Measurements from ENCODE around the gene CDCP1. TPM values are rescaled to one million over a fixed set of nuclear protein-coding genes. Genes with fewer than 3 reads are reported as not detected.

CDCP1 gene
- total RNA-seq, 6 experiments from 2014 or later: 0.78 to 2.1 (median 1.7) TPM

- Mint-ChIP-seq H3K9me3 (no peaks in the 10 kb centered on the region; the same call in 1 of the 2 replicates), H3K27me3 (ENCODE audit: insufficient read depth) (no peaks in the 10 kb centered on the region; the same call in 1 of the 2 replicates), H3K27ac (no peak overlapping the region), H3K4me3 (no peak overlapping the region), H3K4me1 (ENCODE audit: low read depth) (peaks cover 86% of the 10 kb centered on the region), H3K36me3 (ENCODE audit: low read depth) (peaks cover 8% of the 10 kb centered on the region)
- no peak for TF ChIP-seq CTCF (IDR thresholded peaks at IDR 0.05)
- DNase-seq: no peak
Observed at GRCh38 chr3:45128950-45129349, 17.2 kb downstream of the CDCP1 start.

GRCh38 chr3:45127130-45127822 lies 18.9 kb downstream of the CDCP1 start:
- no peak overlapping the region for H3K27ac Mint-ChIP-seq
- H3K36me3 Mint-ChIP-seq (ENCODE audit: low read depth): 0 out of 2 replicates have a peak, but pooled peaks cover 4% of the 10 kb centered on the region
- no peaks in the 10 kb centered on the region; the same call in 1 of the 2 replicates for H3K27me3 Mint-ChIP-seq (ENCODE audit: insufficient read depth)
- no peaks in the 10 kb centered on the region for H3K9me3 Mint-ChIP-seq
- TF ChIP-seq CTCF (IDR thresholded peaks at IDR 0.05): no peak
- no peak for DNase-seq
- no peak overlapping the region for H3K4me3 Mint-ChIP-seq
- peaks cover 86% of the 10 kb centered on the region for H3K4me1 Mint-ChIP-seq (ENCODE audit: low read depth)

GRCh38 chr3:45126730-45127129 lies 19.4 kb downstream of the CDCP1 start:
- no peak overlapping the region for H3K4me3 Mint-ChIP-seq
- H3K4me1 Mint-ChIP-seq (ENCODE audit: low read depth): peaks cover 84% of the 10 kb centered on the region
- no peak overlapping the region for H3K27ac Mint-ChIP-seq
- DNase-seq: no peak
- no peaks in the 10 kb centered on the region for H3K9me3 Mint-ChIP-seq
- H3K36me3 Mint-ChIP-seq (ENCODE audit: low read depth): 0 out of 2 replicates have a peak, but pooled peaks cover 4% of the 10 kb centered on the region
- H3K27me3 Mint-ChIP-seq (ENCODE audit: insufficient read depth): no peaks in the 10 kb centered on the region; the same call in 1 of the 2 replicates
- TF ChIP-seq CTCF (IDR thresholded peaks at IDR 0.05): no peak

- H3K27ac Mint-ChIP-seq: peak overlapping the region; percentile 82; the same call in 1 of the 2 replicates
- H3K27me3 Mint-ChIP-seq (ENCODE audit: insufficient read depth): no peaks in the 10 kb centered on the region
- H3K36me3 Mint-ChIP-seq (ENCODE audit: low read depth): 0 out of 2 replicates have a peak, but pooled peaks cover 4% of the 10 kb centered on the region
- DNase-seq: no peak
- H3K9me3 Mint-ChIP-seq: no peaks in the 10 kb centered on the region
- H3K4me3 Mint-ChIP-seq: no peak overlapping the region
- H3K4me1 Mint-ChIP-seq (ENCODE audit: low read depth): peaks cover 85% of the 10 kb centered on the region
- no peak for TF ChIP-seq CTCF (IDR thresholded peaks at IDR 0.05)
Observed at GRCh38 chr3:45125550-45126026, 20.6 kb downstream of the CDCP1 start.

GRCh38 chr3:45124956-45125355 lies 21.2 kb downstream of the CDCP1 start:
- peaks cover 89% of the 10 kb centered on the region for H3K4me1 Mint-ChIP-seq (ENCODE audit: low read depth)
- H3K27ac Mint-ChIP-seq: peak overlapping the region; percentile 94
- H3K4me3 Mint-ChIP-seq: peak overlapping the region; percentile 64
- H3K36me3 Mint-ChIP-seq (ENCODE audit: low read depth): 0 out of 2 replicates have a peak, but pooled peaks cover 4% of the 10 kb centered on the region
- no peak for TF ChIP-seq CTCF (IDR thresholded peaks at IDR 0.05)
- no peaks in the 10 kb centered on the region for H3K27me3 Mint-ChIP-seq (ENCODE audit: insufficient read depth)
- DNase-seq: no peak
- H3K9me3 Mint-ChIP-seq: no peaks in the 10 kb centered on the region

All from HFFc6 (cell line).